Measurements from ENCODE around the gene TMEM170B.

Gene TMEM170B

DNA sequence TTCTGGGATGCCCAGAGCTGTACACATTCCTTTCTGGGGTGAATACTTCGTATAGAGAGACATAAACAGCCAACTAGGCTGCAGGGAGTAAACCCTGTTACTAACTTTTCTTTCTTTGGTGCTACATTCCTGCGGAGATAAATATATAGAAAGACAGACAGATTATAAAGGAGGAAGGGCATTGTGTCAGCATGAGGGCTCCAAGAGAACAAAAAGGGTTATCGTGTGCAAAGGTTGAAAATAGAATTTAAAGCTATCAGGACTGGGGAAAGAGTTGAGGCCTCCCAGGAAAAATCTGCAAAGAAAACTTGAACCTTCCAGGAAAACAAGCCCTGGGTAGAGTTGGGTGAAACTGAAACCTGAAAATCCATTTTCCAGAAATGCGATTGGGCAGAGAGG, 68.0 kb downstream of the TMEM170B start:
- H3K4me3 ChIP-seq (ENCODE audit: low read length), result no peak overlapping the region
- TF ChIP-seq, protein P1, sequence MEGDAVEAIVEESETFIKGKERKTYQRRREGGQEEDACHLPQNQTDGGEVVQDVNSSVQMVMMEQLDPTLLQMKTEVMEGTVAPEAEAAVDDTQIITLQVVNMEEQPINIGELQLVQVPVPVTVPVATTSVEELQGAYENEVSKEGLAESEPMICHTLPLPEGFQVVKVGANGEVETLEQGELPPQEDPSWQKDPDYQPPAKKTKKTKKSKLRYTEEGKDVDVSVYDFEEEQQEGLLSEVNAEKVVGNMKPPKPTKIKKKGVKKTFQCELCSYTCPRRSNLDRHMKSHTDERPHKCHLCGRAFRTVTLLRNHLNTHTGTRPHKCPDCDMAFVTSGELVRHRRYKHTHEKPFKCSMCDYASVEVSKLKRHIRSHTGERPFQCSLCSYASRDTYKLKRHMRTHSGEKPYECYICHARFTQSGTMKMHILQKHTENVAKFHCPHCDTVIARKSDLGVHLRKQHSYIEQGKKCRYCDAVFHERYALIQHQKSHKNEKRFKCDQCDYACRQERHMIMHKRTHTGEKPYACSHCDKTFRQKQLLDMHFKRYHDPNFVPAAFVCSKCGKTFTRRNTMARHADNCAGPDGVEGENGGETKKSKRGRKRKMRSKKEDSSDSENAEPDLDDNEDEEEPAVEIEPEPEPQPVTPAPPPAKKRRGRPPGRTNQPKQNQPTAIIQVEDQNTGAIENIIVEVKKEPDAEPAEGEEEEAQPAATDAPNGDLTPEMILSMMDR (IDR thresholded peaks at IDR 0.05; ENCODE audit: insufficient read depth, low read depth, low read length, missing control alignments), result no peak
- no peak for DNase-seq (ENCODE audit: low read depth)

DNA sequence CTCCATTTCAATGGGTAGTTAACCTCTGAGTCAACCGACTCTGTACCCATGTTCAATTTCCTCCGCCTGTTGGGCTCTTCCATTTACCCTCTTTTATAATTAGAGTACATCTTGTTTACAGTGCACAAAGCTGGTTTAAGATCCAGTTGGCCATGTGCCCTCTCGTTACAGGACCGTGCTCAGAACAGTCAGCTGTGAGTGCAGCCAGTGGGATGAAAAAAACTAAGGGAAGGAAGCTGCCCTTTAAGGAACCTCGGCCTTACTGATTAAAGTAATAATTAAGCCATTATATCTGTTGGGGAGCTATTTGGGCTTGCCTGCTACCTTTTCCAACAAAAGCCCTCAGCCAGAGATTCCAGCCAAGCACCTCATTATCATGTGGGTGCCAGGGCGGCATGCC, 68.8 kb downstream of the TMEM170B start:
- DNase-seq (ENCODE audit: low read depth), result no peak
- TF ChIP-seq, protein P1 (IDR thresholded peaks at IDR 0.05; ENCODE audit: insufficient read depth, low read depth, low read length, missing control alignments), result no peak
- no peak overlapping the region for H3K4me3 ChIP-seq (ENCODE audit: low read length)

DNA sequence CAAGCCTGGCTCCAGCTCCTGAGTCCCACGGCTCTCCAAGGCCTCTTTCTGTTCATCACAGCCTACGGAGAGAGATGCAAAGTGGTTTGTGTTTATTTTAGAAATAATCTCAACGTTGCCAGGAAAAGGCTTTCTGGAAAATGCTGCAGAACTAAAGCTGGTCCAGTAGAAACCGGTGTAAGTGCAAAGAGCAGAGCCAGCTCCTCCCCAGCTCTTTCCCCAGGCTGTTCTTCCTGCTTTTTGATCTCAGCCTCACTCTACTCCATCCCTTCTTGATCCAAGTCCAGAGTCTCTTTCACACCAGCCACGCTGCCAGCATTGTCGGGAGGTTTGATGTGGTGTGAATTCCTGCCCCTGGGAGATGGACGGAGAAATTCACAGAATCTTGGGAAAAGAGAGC, 69.8 kb downstream of the TMEM170B start:
- TF ChIP-seq, protein P1 (IDR thresholded peaks at IDR 0.05; ENCODE audit: insufficient read depth, low read depth, low read length, missing control alignments), result no peak
- no peak for DNase-seq (ENCODE audit: low read depth)
- H3K4me3 ChIP-seq (ENCODE audit: low read length), result no peak overlapping the region

DNA sequence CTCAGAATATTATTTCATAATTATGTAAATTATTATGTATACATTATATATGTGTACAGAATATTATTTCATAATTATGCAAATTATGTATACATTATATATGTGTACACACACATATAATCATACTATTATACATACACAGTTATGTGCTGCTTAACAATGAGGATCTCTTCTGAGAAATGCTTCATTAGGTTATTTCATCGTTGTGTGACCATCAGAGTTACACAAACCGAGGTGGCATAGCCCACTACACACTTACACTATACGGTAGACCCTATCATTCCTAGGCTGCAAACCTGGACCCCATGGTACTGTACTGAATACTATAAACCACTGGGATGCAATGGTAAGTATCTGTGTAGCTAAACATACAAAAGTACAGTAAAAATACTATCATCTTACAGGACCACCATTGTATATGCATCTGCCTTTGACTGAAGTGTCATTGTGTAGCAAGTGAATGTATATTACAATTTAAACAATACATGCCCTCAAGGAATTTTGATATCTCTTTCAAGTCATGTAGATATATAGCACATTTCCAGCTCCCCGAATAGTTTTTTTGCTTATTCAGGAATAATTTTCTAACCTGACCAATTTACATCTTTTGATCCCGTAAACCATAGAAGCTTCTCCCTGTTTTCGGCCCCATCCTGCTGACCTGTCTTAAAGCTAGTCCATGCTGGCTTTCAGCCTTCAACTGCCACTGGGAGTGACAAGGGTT, 71.2 kb downstream of the TMEM170B start:
- DNase-seq (ENCODE audit: low read depth), result no peak
- TF ChIP-seq, protein P1 (IDR thresholded peaks at IDR 0.05; ENCODE audit: insufficient read depth, low read depth, low read length, missing control alignments), result no peak
- H3K4me3 ChIP-seq (ENCODE audit: low read length), result no peak overlapping the region

DNA sequence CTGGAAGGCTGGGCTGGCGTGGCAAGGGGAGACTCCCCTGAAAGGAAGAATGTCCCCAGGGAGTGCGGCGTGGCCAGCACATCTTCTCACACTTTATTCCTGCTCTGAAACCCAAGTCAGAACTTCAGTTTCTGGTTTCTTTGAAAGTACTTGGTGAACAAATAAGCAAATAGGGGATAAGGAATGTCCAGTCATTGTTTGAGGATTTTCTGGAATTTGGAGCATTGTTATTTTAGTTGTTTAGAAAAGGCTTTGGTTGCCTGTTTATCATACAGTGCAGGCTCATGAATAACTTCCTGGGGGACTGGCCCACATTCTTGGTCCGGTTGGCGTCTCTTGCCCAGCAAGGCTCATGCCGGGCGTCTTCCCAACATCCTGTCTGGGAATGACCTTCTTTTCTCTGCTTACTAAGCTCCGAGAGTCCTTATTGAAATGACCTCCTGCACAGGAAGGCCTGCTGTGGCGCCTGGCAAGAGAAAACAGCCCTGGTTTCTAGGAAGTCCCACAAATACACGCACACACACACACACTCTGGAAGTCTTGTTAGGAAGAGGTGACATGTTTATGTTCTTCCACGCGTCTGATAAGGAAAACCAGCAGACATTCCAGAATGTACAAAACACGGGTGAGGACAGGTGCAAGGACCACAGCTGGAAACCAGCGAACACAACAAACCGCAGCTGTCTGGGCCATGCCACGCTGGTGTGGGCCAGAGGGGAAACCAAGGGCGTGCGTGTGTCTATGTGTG, 71.9 kb downstream of the TMEM170B start:
- H3K4me3 ChIP-seq (ENCODE audit: low read length), result no peak overlapping the region
- DNase-seq (ENCODE audit: low read depth), result no peak
- TF ChIP-seq, protein P1 (IDR thresholded peaks at IDR 0.05; ENCODE audit: insufficient read depth, low read depth, low read length, missing control alignments), result no peak

DNA sequence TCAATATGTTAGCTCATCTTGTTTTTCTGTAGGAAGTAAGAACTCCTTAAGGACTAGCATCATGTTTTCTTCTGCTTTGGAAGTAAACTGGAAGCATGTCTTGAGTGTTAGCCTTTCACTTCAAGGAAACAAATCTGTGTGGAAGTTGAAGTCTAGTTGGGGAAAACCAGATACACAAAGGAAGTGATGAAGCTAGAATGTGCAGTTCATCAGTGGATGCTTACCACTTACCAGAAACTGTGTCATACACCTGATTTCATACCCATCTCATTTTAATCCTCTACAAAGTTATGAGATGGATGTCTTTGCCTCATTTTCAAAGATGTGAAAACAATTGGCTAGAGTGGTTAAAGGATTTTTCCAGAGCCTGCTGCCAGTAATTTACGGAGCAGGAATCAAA, 75.8 kb downstream of the TMEM170B start:
- TF ChIP-seq, protein P1 (IDR thresholded peaks at IDR 0.05; ENCODE audit: insufficient read depth, low read depth, low read length, missing control alignments), result no peak
- no peak for DNase-seq (ENCODE audit: low read depth)
- no peak overlapping the region for H3K4me3 ChIP-seq (ENCODE audit: low read length)
